HG03469 (cell line): ENCODE results near the gene IBA57.

Source experiments
- ATAC-seq: cut with Tn5 transposase; IDR thresholded peaks from one replicate; pipeline ENCODE4 v1.9.1; 2021; ENCODE audit warnings: mild to moderate bottlenecking, moderate library complexity, moderate number of reproducible peaks; ENCODE audit not compliant: unreplicated experiment

The IBA57 gene

GRCh38 chr1:228144193-228144992 is 21.2 kb upstream of the IBA57 start:
- no peak for ATAC-seq

- no peak for ATAC-seq
Observed at GRCh38 chr1:228144993-228145343, 20.6 kb upstream of the IBA57 start.

GRCh38 chr1:228145463-228146416 is 19.9 kb upstream of the IBA57 start:
- ATAC-seq: no peak

GRCh38 chr1:228146417-228147150 is 19.0 kb upstream of the IBA57 start:
- no peak for ATAC-seq

- no peak for ATAC-seq
Observed at GRCh38 chr1:228147151-228147693, 18.4 kb upstream of the IBA57 start.

- no peak for ATAC-seq
Observed at GRCh38 chr1:228147768-228148167, 17.8 kb upstream of the IBA57 start.

- ATAC-seq: no peak
Observed at GRCh38 chr1:228148196-228148861, 17.3 kb upstream of the IBA57 start.

- ATAC-seq: no peak
Observed at GRCh38 chr1:228148935-228149405, 16.6 kb upstream of the IBA57 start.

- ATAC-seq: no peak
Observed at GRCh38 chr1:228149406-228150119, 16.0 kb upstream of the IBA57 start, which contains the start of gene GJC2. Gene GJC2 (plus strand): TSS chr1:228149930. CDS start chr1:228157759, 7,829 bp downstream.

GRCh38 chr1:228150120-228150460 is 15.5 kb upstream of the IBA57 start:
- no peak for ATAC-seq

- ATAC-seq: no peak
Observed at GRCh38 chr1:228150461-228151179, 15.0 kb upstream of the IBA57 start.

GRCh38 chr1:228151180-228151925 is 14.3 kb upstream of the IBA57 start:
- ATAC-seq: no peak

GRCh38 chr1:228152097-228152917 is 13.3 kb upstream of the IBA57 start:
- ATAC-seq: no peak

GRCh38 chr1:228152918-228153258 is 12.7 kb upstream of the IBA57 start:
- ATAC-seq: no peak

- ATAC-seq: no peak
Observed at GRCh38 chr1:228154021-228154669, 11.5 kb upstream of the IBA57 start.

- ATAC-seq: no peak
Observed at GRCh38 chr1:228154670-228155571, 10.7 kb upstream of the IBA57 start.
